Adrenal gland (tissue), 5 donors: Measurements from ENCODE around the gene DLGAP1.

Experiments
- CTCF ChIP-seq, 6 experiments: fragments of 450-650 bp in 4 of 6; fragments of 200-600 bp in 2 of 6; sonication (generic) in 1 of 6; IDR thresholded peaks; 1 replicate in 5 of 6; 2 replicates in 1 of 6; pipeline versions ENCODE4 v1.5.1 to v1.8.0; 2016 to 2021; ENCODE audit warnings: antibody characterized with exemption in 6 of 6, mild to moderate bottlenecking in 2 of 6, moderate library complexity in 1 of 6
- POLR2A ChIP-seq, 2 donors: fragments of 450-650 bp; IDR thresholded peaks; one replicate each; pipeline ENCODE4 v1.6.1; 2017; ENCODE audit warnings: antibody characterized with exemption in 2 of 2, mild to moderate bottlenecking in 2 of 2, moderate library complexity in 1 of 2
- donor health status: DM: no; HTN: no; CAD: no.

- TF ChIP-seq CTCF (IDR thresholded peaks at IDR 0.05) (no peak), POLR2A (IDR thresholded peaks at IDR 0.05) (no peak)
Observed at GRCh38 chr18:4308576-4308975, 146.5 kb downstream of the DLGAP1 start.
